CD4-positive, alpha-beta T cell treated with Interleukin-12 subunit alpha and Interleukin-12 subunit beta, for 1 hour (primary cell): Measurements from ENCODE around the gene MLLT1.
A peak's percentile ranks its signal among the peaks of the same experiment; 100 is the strongest.
"Not testable (repeated sequence)": the region's sequence is repeated elsewhere in the genome, so short reads cannot be mapped to it uniquely, and the experiment has no call there.

Source experiments
- DNase-seq: peaks from one replicate; pipeline ENCODE4 v3.0.0-alpha.2; 2020

The MLLT1 gene, protein sequence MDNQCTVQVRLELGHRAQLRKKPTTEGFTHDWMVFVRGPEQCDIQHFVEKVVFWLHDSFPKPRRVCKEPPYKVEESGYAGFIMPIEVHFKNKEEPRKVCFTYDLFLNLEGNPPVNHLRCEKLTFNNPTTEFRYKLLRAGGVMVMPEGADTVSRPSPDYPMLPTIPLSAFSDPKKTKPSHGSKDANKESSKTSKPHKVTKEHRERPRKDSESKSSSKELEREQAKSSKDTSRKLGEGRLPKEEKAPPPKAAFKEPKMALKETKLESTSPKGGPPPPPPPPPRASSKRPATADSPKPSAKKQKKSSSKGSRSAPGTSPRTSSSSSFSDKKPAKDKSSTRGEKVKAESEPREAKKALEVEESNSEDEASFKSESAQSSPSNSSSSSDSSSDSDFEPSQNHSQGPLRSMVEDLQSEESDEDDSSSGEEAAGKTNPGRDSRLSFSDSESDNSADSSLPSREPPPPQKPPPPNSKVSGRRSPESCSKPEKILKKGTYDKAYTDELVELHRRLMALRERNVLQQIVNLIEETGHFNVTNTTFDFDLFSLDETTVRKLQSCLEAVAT

DNA sequence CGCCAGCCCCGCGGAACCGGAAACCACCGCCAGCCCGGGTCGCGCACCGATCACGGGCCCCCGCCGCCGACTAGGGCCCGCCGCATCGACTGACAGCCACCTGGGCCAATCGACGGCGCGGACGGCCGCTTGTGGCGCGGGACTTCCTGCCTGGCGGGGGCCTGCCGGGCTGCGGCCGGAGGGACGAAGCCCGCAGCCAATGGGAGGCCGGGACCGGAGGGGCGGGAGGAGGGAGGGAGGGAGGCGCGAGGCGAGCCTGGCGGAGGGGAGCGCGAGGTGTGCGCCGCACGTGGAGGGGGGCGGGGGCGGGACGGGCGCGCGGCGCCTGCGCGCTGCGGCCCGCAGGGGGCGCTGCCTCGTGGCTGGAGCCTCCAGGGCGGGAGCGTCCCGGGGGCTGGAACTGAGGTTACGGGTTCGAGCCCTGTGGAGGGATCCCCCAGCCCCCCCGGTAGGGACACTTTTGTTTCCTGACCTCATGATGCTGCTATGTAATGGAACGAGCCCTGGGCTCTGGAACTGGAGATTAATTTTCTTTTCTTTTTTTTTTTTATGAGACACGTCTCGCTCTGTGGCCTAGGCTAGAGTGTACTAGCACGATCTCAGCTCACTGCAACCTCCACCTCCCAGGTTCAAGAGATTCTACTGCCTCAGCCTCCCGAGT lies at the start of gene MLLT1:
TSS of gene MLLT1 (minus strand) at position 45 of the 661 bp plus-strand sequence. CDS start 191 bp downstream, outside the sequence.
- DNase-seq, result peak; percentile 97

DNA sequence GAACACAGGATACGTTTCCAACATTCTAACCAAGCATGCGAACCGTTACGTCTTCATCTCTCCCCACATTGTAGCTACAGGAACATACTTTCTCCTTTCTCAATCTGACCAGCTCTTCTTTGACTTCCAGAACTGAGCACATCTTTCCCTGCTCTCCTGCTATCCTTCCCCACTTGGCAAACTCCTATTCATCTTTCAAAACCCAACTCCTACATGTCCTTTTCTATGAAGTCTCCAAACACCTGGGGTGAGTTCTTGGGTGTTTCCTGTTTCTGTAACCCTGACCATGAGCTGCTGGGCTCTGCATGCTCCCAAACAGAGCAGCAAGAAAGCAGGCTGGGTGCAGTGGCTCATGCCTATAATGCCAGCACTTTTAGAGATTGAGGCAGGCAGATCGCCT lies 47.0 kb upstream of the MLLT1 start:
- no peak for DNase-seq

DNA sequence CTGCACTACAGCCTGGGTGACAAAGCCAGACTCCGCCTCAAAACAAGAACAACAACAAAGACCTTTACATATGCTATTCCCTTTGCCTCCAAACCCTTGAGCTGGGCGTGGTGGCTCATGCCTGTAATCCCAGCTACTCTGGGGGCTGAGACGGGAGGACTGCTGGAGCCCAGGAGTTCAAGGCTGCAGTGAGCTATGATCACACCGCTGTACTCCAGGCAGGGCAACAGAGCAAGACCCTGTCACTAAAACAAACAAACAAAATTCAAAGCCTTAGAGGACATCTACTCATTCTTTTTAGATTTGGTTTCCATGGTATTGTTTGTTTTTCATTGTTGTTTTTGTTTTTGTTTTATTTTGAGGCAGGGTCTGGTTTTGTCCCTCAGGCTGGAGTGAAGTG lies 45.8 kb upstream of the MLLT1 start:
- DNase-seq, result no peak

DNA sequence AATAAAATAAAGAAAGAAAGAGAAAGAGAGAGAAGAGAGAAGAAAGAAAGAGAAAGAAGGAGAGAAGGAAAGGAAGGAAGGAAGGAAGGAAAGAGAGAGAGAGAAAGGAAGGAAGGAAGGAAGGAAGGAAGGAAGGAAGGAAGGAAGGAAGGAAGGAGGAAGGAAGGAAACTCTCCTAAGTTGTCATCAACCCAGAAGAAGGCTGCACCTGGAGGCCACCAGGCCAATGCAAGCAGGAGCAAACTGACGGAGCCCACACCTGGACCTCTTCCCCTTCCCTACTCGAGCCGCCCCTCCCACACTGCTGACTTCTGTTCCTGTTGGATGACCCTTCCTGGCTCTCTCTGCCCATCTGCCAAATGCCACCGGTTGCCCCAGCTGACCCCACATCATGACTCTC lies 45.0 kb upstream of the MLLT1 start:
- no peak for DNase-seq

DNA sequence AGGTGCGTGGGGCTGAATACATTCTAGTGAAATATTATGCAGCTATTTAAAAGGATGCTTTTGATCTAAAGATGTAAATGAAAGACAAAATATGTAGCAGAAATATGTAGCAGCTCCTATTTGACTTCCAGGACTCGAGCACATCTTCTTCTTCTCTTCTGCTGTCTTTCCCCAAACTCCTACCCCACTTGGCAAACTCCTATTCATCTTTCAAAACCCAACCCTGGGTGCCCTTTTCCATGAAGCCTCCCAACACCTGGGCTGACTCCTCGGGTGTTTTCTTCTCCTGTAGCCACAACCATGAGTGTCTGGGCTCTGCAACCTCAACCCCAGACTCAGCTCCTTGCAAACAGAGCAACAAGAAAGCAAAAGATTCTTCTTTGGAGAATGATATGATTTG lies 42.5 kb upstream of the MLLT1 start:
- DNase-seq, result no peak

DNA sequence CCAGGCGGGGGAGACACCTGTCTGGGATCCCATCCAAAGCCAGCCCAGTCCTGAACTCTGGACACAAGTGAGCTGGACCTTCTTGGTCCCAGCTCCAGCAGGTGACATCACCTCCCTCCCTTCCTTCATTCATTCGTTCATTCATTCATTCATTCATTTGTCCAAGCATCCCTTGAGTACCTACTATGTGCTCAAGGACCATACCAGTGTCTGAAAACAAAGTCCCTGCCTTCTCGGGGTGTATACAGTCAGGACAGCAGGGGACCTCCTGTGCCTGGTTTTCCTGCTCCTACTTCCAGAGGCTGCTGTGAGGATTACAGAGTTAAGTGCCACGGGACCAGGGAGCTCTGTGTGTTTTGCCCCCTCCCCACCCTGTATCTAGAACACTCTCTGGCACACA lies 39.6 kb upstream of the MLLT1 start:
- no peak for DNase-seq

DNA sequence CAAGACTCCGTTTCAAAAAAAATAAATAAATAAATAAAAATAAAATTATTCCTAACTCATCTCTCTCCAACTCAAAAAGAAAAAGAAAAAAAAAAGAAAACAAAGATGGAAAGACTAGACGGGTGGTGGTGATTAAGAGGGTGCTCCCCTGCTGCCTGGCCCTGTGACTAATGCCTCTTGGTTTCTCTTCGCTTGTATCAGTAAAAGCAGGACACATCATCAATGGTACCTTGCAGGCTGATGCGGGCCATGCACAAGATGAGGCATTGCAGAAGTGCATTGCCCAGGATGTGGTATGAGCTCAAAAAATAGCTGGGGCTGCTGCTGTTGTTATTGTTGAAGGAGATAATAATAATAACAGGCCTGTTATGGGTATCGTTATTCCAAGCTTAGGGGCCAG lies 39.0 kb upstream of the MLLT1 start:
- no peak for DNase-seq

DNA sequence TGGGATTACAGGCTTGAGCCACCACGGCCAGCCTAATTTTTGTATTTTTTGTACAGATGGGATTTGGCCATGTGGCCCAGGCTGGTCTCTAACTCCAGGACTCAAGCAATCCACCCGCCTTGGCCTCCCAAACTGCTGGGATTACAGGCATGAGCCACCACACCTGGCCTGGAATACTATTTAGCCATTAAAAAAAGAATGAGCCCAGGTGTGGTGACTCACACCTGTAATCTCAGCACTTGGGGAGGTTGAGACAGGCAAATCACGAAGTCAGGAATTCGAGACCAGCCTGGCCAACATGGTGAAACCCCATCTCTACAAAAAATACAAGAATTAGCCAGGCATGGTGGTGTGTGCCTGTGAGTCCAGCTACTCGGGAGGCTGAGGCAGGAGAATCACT lies 35.9 kb upstream of the MLLT1 start:
- not testable (repeated sequence) for DNase-seq

DNA sequence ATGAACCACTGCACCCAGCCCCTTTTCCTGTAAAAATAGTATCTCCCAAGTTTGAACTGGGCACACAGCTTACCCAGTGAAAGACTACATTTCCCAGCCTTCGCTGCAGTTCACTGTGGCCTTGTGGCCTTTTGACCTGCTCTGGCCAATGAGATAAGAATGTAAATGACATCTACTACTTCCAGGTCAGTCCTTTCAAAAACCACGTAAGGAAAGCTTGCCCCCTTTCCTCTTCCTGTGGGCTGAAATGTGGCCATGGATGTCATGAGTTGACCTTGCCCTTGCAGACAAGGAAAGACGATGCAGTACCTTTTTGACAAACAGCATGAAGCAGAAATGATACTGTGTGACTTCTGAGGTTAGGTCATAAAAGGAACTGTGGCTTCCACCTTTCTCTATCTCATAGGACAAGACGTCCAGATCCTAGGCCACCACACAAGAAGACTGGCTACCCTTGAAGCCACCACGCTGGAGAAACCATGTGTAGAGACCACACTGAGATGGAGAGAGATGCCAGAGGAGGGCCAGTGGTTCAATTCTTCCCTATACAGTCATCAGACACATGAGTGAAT lies 33.7 kb upstream of the MLLT1 start:
- no peak for DNase-seq

DNA sequence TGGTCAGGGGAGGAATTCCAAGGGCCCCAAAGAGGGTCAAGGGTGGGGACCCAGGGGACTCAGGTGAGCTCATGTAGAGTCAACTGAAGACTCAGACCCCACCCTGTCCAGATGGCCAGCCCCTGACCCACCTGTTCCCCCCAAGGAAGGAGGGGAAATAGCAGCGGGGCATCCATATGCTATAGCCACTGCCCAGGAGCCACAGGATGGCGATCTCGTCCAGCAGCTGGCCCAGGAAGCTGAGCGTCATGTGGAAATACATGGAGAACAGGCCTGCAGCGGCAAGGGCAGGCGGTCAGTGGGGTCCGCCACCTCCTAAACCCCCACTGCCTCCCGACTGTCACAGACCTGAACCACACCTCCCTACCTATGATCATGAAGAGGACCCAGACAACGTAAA lies 32.2 kb upstream of the MLLT1 start:
- DNase-seq, result no peak

DNA sequence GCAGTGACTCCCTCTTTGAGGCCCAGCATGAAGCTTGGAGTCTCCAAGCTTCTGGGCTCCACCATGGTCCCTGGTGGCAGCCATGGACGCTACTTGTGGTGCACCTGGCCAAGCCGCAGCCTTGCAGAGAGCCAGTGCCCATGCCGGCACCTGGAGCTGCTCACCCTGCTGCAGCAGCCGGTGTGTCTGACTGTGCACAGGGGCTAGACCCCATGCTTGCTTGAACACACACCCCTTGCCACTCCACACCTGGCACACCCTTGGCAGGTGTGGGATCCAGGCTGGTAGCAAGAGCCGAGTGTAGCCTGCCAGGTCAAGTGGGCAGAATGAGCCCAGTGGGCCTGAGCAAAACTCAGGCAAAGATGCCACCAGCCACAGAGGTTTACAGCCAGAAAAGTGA lies 18.6 kb upstream of the MLLT1 start:
- DNase-seq, result no peak

DNA sequence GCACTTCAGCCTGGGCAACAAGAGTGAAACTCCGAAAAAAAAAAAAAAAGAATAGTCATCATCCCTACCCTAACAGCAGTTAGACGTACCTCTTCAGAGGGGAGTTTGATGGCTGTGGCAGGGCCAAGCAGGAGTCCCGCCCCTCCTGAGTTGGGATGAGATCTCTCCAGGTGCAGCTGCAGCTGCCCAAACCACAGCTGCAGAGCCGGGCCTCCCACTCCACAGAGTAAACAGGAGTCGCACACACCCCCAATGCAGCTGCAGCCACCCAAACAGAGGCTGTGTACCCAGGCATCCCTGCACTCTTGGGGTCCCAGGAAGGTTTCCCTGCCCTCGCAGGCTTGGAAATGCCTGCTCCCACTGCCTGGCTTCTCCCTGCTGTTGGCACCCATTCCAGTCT lies 17.4 kb upstream of the MLLT1 start:
- no peak for DNase-seq

DNA sequence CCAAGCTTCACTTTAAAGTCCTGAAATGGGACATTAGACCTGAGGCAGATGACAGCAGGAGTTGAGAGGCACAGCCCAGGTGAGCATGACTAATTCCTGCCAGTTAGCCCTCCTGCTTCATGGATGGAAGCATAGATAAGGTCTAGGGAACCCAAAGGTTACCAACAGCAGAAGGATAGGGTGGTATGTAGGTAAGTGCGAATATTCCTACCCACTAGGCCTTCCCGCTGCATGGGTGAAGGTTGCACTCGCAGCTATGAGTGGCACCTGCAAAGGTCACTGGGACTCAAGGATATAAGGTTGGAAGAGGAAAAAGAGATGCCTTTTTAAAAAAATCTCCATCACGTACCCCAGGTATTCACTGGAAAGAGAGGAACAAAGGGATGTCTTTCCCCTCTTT lies 12.2 kb upstream of the MLLT1 start:
- no peak for DNase-seq

DNA sequence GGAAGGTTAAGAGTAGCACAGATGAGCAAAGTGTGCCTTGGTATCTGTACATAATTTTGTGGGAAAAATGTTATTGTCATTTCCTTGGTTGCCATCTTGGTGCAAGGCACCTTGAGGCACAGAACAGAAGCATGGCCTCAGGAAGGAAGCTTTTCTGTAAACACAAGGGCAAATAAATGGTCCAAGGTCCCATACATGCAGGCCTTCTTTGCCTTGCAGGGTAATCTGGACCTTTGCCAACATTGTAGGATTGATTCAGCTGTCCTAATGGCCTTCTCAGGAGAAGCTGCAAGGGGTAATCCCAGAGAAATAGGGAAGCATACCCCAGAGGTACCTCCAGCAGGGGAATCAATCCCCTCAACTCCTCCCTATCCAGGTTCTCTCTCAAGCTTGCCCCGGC lies 9.0 kb upstream of the MLLT1 start:
- DNase-seq, result no peak

DNA sequence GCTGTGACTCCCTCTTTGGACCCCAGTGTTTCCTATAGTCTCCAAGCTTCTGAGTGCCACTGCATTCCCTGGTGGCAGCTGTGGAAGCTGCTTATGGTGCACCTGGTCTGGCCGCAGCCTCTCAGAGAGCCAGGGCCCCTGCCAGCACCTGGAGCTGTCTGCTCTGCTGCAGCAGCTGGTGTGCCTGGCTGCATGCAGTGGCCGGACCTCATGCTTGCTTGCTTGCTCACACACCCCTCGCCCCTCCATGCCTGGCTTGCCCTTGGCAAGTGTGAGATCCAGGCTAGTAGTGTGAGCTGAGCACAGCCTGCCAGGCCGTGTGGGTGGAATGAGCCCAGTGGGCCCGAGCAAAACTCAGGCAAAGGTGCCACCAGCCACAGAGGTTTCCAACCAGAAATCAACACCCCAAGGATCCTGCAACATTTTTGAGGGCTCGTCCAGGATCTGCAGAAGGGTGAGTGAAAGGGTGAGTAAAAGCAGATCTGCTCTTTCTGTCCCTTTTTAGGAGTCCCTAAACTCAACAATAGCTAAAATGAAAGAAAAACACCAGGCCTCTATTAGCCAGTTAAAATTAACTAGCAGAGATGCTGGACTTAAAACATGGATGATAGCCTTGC lies 7.6 kb upstream of the MLLT1 start:
- DNase-seq, result no peak

DNA sequence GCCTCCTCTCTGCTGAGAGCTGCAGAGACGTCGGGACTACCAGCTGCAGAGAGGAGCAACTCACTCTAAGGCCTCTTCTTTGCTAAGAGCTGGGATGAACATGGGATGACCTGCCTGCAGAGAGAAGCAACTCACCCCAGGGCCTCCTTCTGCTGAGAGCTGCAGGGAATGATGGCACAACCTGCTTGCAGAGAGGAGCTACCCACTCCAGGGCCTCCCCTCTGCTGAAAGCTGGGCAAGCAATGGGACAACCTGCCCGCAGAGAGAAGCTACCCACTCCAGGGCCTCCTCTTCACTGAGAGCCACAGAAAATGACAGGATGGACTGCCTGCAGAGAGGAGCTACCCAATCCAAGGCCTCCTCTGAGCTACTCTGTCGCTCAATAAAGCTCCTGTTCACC lies 6.9 kb upstream of the MLLT1 start:
- no peak for DNase-seq

DNA sequence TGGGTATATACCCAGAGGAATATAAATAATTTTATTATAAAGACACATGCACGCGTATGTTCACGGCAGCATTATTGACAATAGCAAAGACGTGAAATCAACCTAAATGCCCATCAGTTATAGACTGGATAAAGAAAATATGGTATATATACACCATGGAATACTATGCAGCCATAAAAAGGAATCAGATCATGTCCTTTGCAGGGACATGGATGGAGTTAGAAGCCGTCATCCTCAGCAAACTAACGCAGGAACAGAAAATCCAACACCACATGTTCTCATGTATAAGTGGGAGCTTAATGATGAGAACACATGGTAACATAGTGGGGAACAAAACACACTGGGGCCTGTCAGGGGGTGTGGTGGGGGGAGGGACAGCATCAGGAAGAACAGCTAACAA lies 2.6 kb upstream of the MLLT1 start:
- DNase-seq, result not testable (repeated sequence)

DNA sequence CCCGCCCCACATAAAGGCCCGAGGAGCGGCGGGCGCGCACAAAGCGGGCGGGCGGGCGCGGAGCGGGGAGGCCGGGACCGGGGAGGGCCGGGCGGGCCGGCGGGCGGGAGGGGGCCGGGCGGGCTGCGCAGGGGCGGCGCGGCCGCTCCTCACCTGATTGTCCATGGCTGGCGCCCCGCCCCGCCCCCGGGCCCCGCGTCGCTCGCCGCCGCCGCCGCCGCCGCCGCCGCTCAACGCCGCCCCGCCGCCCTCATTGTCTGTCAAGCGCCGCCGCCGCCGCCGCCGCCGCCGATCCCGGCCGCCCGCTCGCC lies 200 bp downstream of the MLLT1 start:
- no peak for DNase-seq

DNA sequence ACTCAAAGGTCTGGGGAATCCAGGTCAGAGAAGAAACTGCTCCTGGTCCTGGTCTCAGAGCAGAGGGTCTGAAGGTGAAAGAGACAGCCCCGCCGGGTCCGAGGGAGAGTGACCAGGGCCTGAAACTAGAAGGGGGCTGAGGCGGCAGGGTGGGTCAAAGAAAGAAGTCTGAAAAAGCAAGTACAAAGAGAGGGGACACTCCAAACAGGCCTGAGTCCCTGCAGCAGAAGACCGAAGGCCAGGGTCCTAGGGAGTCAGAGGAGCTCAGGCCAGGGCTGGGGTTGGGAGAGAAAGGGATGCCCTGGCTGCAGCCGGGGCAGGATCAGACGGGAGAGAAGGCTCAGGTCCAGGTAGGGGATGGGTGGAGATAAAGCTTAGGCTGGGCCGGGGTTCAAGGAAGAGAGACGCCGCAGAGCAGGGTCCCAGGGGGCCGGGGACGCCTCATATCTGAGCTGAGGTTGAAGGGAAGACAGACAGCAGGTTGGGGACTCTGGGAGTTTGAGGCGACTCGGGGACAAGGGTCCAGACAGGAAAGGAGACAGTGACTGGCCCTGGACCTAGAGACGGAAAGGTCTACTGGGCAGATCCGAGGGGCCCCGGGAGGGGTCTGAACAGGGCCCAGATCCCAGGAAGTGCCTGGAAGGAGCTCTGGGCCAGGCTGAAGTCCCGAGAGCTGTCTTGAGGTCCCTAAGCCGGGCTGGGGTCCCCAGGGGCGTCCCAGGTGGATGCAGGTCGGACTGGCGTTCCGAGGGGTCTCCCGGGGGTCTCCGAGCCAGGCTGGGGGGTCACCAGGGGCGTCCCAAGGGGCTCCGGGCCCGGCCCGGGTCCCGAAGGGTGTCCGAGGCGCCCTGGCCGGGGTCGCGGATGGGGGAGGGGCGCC lies 795 bp downstream of the MLLT1 start:
- DNase-seq, result no peak

DNA sequence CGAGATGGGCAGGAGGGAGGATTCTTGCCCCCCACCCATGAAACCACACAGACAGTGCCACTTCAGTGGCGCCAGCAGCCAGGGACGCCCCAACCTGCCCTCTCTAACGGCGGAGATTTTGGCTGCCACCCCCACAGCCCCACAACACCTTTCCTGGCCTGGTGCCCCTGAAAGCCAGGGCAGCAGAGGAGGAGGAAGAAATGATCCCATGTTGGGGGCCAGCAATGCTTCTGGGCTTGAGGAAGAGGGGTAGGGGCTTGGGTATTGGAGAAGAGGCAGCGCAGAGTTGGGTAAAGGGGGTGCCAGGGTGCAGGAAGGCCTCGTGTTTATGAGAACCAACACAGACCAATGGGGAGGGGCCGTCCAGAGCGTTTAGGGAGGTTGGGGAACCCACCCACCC lies 1.7 kb downstream of the MLLT1 start:
- no peak for DNase-seq

DNA sequence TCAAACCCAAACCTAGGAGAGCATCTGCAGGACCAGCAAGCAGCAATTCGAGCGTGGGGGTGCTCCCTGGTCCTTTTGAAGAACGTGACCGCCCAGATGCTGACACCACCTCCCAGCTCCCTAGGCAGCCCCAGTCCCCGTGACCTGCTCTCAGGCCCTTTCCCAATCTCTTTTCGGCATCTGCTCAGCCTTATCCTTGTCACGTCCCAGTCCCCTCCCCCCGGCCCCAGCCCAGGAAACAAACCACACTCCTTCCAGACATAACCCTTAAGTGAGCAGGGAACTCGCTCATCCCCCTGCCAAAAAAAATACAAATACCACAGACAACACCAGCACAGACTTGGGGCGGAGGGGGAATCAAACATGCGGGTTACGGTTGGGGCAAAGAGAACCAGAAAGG lies 3.3 kb downstream of the MLLT1 start:
- no peak for DNase-seq

DNA sequence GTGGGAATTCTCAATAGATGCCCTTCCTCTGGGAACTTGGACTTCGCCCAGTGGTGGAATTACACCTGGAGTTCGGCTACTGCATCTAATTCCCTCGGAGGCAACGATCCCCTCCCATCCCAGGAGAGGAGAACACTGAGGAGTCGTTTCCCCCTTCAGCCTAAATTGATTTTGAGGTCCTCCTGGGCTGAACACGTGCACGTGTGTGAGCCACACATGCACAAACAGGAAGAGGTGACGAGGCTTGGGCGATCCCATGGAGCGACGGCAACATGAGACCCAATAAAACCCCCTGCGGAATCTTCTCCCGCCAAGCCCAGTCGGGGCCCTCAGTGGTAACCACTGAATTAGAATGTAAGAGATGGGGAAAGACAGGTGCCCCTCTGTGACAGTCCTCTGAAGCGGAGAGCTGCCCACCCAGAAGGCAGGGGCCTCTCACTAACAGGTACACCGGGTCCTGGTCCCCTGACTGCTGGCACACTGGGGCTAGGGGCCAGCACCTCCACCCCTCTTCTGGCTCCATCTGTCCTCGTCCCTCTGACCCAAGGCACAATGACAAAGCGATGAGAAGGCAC lies 4.5 kb downstream of the MLLT1 start:
- DNase-seq, result no peak
